Keratinocyte (primary cell): ENCODE measurements around the gene N4BP3. TPM values are rescaled to one million over a fixed set of nuclear protein-coding genes. Genes with fewer than 3 reads are reported as not detected.

Experiments used
- DNase-seq: peaks from one replicate; pipeline ENCODE4 v3.0.0-alpha.2; 2011; ENCODE audit warnings: low read depth, missing footprints, low spot score
- FAIRE-seq: peaks from 2 replicates; lab custom pipeline; 2011; peaks lifted over from hg19 to GRCh38; lab: Jason Lieb, UNC
- H2AFZ ChIP-seq: 2 replicates; pipeline ENCODE4 v1.6.0; 2012; ENCODE audit warnings: low read length, control low read depth, inconsistent platforms; ENCODE audit not compliant: control insufficient read depth
- H3K27ac ChIP-seq: 2 replicates; pipeline ENCODE4 v1.5.1; 2011; ENCODE audit warnings: low read length; ENCODE audit not compliant: control insufficient read depth, insufficient read depth
- H3K27me3 ChIP-seq: 3 replicates; pipeline ENCODE4 v1.6.0; 2011; ENCODE audit warnings: low read length; ENCODE audit not compliant: control insufficient read depth, insufficient read depth; ENCODE audit errors: extremely low read depth
- H3K36me3 ChIP-seq, 2 experiments: 2 replicates in 1 of 2; 3 replicates in 1 of 2; pipeline ENCODE4 v1.5.1; 2011; ENCODE audit warnings: low read length in 2 of 2, mild to moderate bottlenecking in 1 of 2; ENCODE audit not compliant: control insufficient read depth in 2 of 2, insufficient read depth in 2 of 2; ENCODE audit errors: extremely low read depth in 1 of 2
- H3K4me1 ChIP-seq: 3 replicates; pipeline ENCODE4 v1.5.1; 2011; ENCODE audit warnings: low read length; ENCODE audit not compliant: control insufficient read depth, insufficient read depth; ENCODE audit errors: extremely low read depth
- H3K4me2 ChIP-seq: 3 replicates; pipeline ENCODE4 v1.6.0; 2011; ENCODE audit warnings: low read depth, low read length; ENCODE audit not compliant: control insufficient read depth, insufficient read depth; ENCODE audit errors: extremely low read depth
- H3K4me3 ChIP-seq, 3 experiments: fragments of 200-600 bp in 1 of 3; sonication (generic) in 1 of 3; 2 replicates in 2 of 3; 3 replicates in 1 of 3; pipeline ENCODE4 v1.5.1; 2011 to 2016; ENCODE audit warnings: low read length in 3 of 3, mild to moderate bottlenecking in 3 of 3, control low read depth in 2 of 3, inconsistent platforms in 1 of 3, low read depth in 1 of 3, mixed read lengths in 1 of 3, mixed run types in 1 of 3, moderate library complexity in 1 of 3; ENCODE audit not compliant: control insufficient read depth in 2 of 3, insufficient read depth in 2 of 3; ENCODE audit errors: extremely low read depth in 1 of 3
- H3K79me2 ChIP-seq: 2 replicates; pipeline ENCODE4 v1.6.0; 2012; ENCODE audit warnings: low read length; ENCODE audit not compliant: control insufficient read depth, insufficient read depth
- H3K9ac ChIP-seq: 3 replicates; pipeline ENCODE4 v1.6.0; 2011; ENCODE audit warnings: low read length; ENCODE audit not compliant: control insufficient read depth, insufficient read depth; ENCODE audit errors: extremely low read depth
- H3K9me1 ChIP-seq: 3 replicates; pipeline ENCODE4 v1.6.0; 2011; ENCODE audit warnings: low read length; ENCODE audit not compliant: control insufficient read depth, insufficient read depth; ENCODE audit errors: extremely low read depth
- H3K9me3 ChIP-seq: 2 replicates; pipeline ENCODE4 v1.5.1; 2012; ENCODE audit warnings: low read depth, low read length; ENCODE audit not compliant: control insufficient read depth
- H4K20me1 ChIP-seq: 3 replicates; pipeline ENCODE4 v1.6.0; 2011; ENCODE audit warnings: low read length; ENCODE audit not compliant: control insufficient read depth, insufficient read depth; ENCODE audit errors: extremely low read depth
- CTCF ChIP-seq, 3 experiments: IDR thresholded peaks in 1 of 3; conservative IDR thresholded peaks in 1 of 3; optimal IDR thresholded peaks in 1 of 3; 2 replicates in 2 of 3; 3 replicates in 1 of 3; pipeline versions ENCODE3 to v1.5.1; 2011; ENCODE audit warnings: low read length in 3 of 3, mild to moderate bottlenecking in 3 of 3, moderate library complexity in 2 of 3, control low read depth in 1 of 3, inconsistent platforms in 1 of 3; ENCODE audit not compliant: insufficient read depth in 2 of 3; ENCODE audit errors: extremely low read depth in 1 of 3
- EZH2 ChIP-seq: IDR thresholded peaks from one replicate; pipeline ENCODE4 v1.6.1; 2012; ENCODE audit warnings: inconsistent platforms, mild to moderate bottlenecking, low read length, moderate library complexity
- dilution Hi-C: fragments of 300-500 bp; cut with MboI; formaldehyde crosslinking; loops from one replicate; pipeline ENCODE4 v1.7.0; 2020; ENCODE audit warnings: low sequenced_read_pairs; ENCODE audit not compliant: extremely low pct_ligation_motif_present
- polyA plus RNA-seq, 5 experiments: library from polyadenylated mRNA; depleted of rRNA in 3 of 5; stranded (reverse) in 3 of 5; stranded (forward) in 1 of 5; unstranded in 1 of 5; fragments of >200 nt; gene quantifications; 1 replicate in 1 of 5; 2 replicates in 3 of 5; 3 replicates in 1 of 5; pipeline versions ENCODE4 v1.2.1 to v1.2.3, GENCODE V29; 2011 to 2012; ENCODE audit warnings: missing spikeins in 2 of 5, low read depth in 1 of 5, low replicate concordance in 1 of 5

Gene N4BP3
- polyA plus RNA-seq, 1 donor (not counting 4 experiments of a cell fraction or from before 2014, with no cell fraction given) = 1.0 TPM

- dilution Hi-C loops = no loop called here
- FAIRE-seq (no peak), DNase-seq (no peak)
- no peaks in the 10 kb centered on the region for H3K36me3 ChIP-seq
- H3K9ac ChIP-seq = no peak overlapping the region
- H3K27me3 ChIP-seq = peaks cover 4% of the 10 kb centered on the region
- TF ChIP-seq CTCF (optimal IDR thresholded peaks at IDR 0.05 in 1 of 3, IDR thresholded peaks at IDR 0.05 in 1 of 3, conservative IDR thresholded peaks at IDR 0.05 in 1 of 3; ENCODE audit: extremely low read depth in 1 of 3, insufficient read depth in 2 of 3, low read length in 3 of 3) (no peak), EZH2 (no peak)
- no peak overlapping the region for H3K4me2 ChIP-seq
- peaks cover 2% of the 10 kb centered on the region for H3K4me1 ChIP-seq
- no peak overlapping the region for H3K4me3 ChIP-seq
- H4K20me1 ChIP-seq = no peaks in the 10 kb centered on the region
- H2AFZ ChIP-seq = no peak overlapping the region
- H3K79me2 ChIP-seq = no peaks in the 10 kb centered on the region
- no peaks in the 10 kb centered on the region for H3K9me1 ChIP-seq
- no peaks in the 10 kb centered on the region for H3K9me3 ChIP-seq
- no peak overlapping the region for H3K27ac ChIP-seq
Observed at GRCh38 chr5:178162481-178162880, 49.1 kb downstream of the N4BP3 start.

GRCh38 chr5:178163772-178164735, 50.7 kb downstream of the N4BP3 start:
- H3K79me2 ChIP-seq = no peaks in the 10 kb centered on the region
- H2AFZ ChIP-seq = peak overlapping the region; percentile 62
- H3K27me3 ChIP-seq = peaks cover 4% of the 10 kb centered on the region
- H3K9me3 ChIP-seq = no peaks in the 10 kb centered on the region
- no peak for DNase-seq
- H3K4me1 ChIP-seq = peaks cover 2% of the 10 kb centered on the region
- no peak for FAIRE-seq
- TF ChIP-seq CTCF (optimal IDR thresholded peaks at IDR 0.05 in 1 of 3, IDR thresholded peaks at IDR 0.05 in 1 of 3, conservative IDR thresholded peaks at IDR 0.05 in 1 of 3; ENCODE audit: extremely low read depth in 1 of 3, insufficient read depth in 2 of 3, low read length in 3 of 3) (peak; percentile 96 to 99 (median 99)), EZH2 (no peak)
- H4K20me1 ChIP-seq = no peaks in the 10 kb centered on the region
- H3K4me3 ChIP-seq = no peak overlapping the region
- H3K9me1 ChIP-seq = no peaks in the 10 kb centered on the region
- no peak overlapping the region for H3K27ac ChIP-seq
- H3K36me3 ChIP-seq = no peaks in the 10 kb centered on the region
- no peak overlapping the region for H3K9ac ChIP-seq
- H3K4me2 ChIP-seq = peak overlapping the region; percentile 22
- dilution Hi-C loops = no loop called here
